UCSD-AML1 (cell line): ENCODE results near the gene STRN.
"Not testable (repeated sequence)": the region's sequence is repeated elsewhere in the genome, so short reads cannot be mapped to it uniquely, and the experiment has no call there.

Experiments used
- DNase-seq: peaks from one replicate; lab custom pipeline; 2025; ENCODE audit not compliant: unreplicated experiment; lab: John Stamatoyannopoulos, UW

The STRN gene

GRCh38 chr2:36964496-36965058 lies 1.8 kb downstream of the STRN start:
- no peak for DNase-seq

- DNase-seq = no peak
Measured at GRCh38 chr2:36963734-36964133, 2.6 kb downstream of the STRN start.

- DNase-seq = no peak
Measured at GRCh38 chr2:36963106-36963505, 3.2 kb downstream of the STRN start.

- DNase-seq = no peak
Measured at GRCh38 chr2:36960773-36961172, 5.6 kb downstream of the STRN start.

- DNase-seq = no peak
Measured at GRCh38 chr2:36960005-36960675, 6.2 kb downstream of the STRN start.

GRCh38 chr2:36954977-36955607 lies 11.2 kb downstream of the STRN start:
- no peak for DNase-seq

- DNase-seq = no peak
Measured at GRCh38 chr2:36952748-36953197, 13.6 kb downstream of the STRN start.

GRCh38 chr2:36951574-36951973 lies 14.8 kb downstream of the STRN start:
- DNase-seq = no peak

GRCh38 chr2:36951027-36951518 lies 15.3 kb downstream of the STRN start:
- no peak for DNase-seq

- DNase-seq = no peak
Measured at GRCh38 chr2:36949845-36950244, 16.5 kb downstream of the STRN start.

- DNase-seq = not testable (repeated sequence)
Measured at GRCh38 chr2:36945240-36945639, 21.1 kb downstream of the STRN start.

- no peak for DNase-seq
Measured at GRCh38 chr2:36941867-36942266, 24.5 kb downstream of the STRN start.

- not testable (repeated sequence) for DNase-seq
Measured at GRCh38 chr2:36936526-36936925, 29.8 kb downstream of the STRN start.

GRCh38 chr2:36931688-36932087 lies 34.6 kb downstream of the STRN start:
- not testable (repeated sequence) for DNase-seq

GRCh38 chr2:36930787-36931410 lies 35.4 kb downstream of the STRN start:
- DNase-seq = not testable (repeated sequence)

- not testable (repeated sequence) for DNase-seq
Measured at GRCh38 chr2:36926175-36927132, 39.9 kb downstream of the STRN start.

GRCh38 chr2:36922629-36923028 lies 43.7 kb downstream of the STRN start:
- DNase-seq = not testable (repeated sequence)

- DNase-seq = no peak
Measured at GRCh38 chr2:36921984-36922383, 44.4 kb downstream of the STRN start.

GRCh38 chr2:36919041-36919837 lies 47.1 kb downstream of the STRN start:
- no peak for DNase-seq

- no peak for DNase-seq
Measured at GRCh38 chr2:36918307-36918706, 48.0 kb downstream of the STRN start.
